ENCODE results near the gene KDM4B.
"Not testable (repeated sequence)": the region's sequence is repeated elsewhere in the genome, so short reads cannot be mapped to it uniquely, and the experiment has no call there.

Gene KDM4B

DNA sequence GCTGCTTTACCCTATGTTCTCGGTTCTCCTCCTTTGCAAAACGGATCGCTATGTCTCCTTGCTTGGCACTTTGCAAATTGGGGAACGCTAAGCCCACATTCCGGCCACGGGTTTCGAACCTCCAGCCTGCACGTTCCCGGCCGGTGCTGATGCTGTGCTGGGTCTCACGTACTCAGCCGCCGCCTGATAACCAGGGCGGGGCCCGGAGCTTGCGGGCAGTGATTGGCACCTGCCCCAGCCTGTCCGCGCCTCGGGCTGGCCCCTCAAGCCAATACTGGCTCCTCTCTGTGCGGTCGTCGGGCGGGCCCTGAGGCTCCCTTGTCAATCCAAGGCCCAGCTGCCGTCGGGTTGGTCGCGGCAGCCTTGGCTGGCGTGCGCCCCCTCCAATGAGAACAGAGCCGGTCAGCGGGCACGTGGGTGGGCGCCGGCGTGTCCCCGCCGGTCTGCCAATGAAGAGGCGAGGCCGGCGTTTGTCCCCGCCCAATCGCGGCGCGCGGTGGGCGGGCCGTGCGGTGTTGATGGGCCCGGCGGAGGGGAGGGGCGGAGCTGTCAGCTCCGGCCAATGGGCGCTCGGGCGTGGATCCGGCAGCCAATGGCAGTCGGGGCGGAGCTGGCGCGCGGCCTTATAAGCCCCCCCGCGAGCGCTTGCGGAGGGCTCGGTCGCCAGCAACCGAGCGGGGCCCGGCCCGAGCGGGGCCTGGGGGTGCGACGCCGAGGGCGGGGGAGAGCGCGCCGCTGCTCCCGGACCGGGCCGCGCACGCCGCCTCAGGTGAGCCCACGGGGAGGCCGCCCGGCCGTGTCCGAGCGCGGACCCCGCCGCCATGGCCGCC is at the start of gene KDM4B:
Gene KDM4B, plus strand, starts transcription at position 652 of the 830 bp plus-strand sequence. CDS start 63,778 bp downstream, outside the sequence.
- peak; percentile 96 to 98 for DNase-seq (ENCODE audit: low read depth in 2 of 2)

DNA sequence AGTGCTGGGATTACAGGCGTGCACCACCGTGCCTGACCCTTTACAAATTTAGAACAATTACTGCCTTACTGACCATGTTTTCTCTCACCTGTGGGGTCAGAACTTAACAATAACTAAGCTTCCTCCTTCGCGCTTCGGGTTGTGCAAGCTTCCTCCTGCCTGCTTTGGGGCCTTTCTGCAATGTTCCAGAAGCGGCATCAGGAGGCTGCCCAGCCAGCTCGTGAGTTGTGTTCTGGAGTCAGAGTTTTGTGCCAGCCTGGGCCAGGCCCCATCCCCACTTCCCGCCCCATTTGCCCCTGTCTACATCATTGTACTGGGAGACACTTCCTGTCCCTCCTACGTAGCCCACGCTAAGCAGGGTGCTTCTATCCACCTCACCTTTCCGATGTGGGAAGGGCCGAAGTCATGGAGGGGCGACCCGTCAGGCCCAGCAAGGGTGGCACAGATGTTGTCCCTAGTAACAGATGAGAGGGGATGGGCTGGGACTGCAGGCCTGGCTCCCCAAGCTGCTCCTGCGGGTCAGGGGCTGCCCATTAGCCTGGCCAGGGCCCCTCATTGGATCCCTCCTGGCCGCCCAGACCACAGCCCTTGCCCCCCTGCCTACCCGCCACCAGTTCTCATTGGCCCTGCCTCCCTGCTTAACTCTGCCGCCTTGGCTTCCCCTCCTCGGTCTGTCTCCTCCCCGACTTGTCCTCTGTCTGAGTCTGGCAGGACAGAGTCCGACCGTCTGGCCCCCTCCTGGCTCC is 46.2 kb upstream of the KDM4B start:
- no peak for DNase-seq (ENCODE audit: low read depth in 2 of 2)

DNA sequence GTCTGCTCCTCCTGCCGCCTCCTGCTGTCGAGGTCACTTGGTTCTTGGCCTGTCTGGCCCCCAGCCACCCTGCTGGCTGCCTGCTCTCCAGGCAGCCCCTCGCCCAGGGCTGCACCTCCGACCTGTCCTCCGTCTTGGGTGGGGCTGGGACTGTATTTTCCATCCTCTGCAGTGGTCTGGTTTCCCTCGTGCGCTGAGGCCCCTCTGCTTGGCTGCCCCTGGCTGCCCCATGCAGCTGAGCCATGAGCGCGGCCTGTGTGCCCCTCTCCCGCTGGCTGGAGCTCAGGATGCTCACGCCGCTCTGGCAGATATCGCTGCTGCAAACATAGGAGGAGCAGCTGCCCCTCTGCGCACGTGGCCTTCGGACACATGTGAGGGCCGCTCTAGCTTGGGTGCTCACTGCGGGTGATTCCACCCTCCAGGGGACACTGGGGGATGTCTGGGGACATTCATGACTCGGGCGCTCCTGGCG is 45.6 kb upstream of the KDM4B start:
- no peak for DNase-seq (ENCODE audit: low read depth in 2 of 2)

DNA sequence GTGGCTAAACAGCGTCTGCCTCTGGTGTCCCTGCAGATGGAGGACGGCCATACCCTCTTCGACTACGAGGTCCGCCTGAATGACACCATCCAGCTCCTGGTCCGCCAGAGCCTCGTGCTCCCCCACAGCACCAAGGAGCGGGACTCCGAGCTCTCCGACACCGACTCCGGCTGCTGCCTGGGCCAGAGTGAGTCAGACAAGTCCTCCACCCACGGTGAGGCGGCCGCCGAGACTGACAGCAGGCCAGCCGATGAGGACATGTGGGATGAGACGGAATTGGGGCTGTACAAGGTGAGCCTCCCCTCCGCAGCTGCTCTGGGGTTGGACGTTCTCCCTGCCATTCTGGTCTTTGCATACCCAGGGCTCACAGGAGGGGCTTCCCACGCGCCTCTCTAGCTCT is 39.7 kb upstream of the KDM4B start:
- no peak for DNase-seq (ENCODE audit: low read depth in 2 of 2)

GRCh38 chr19:4930664-4931063 is 38.2 kb upstream of the KDM4B start:
- no peak for DNase-seq (ENCODE audit: low read depth in 2 of 2)

DNA sequence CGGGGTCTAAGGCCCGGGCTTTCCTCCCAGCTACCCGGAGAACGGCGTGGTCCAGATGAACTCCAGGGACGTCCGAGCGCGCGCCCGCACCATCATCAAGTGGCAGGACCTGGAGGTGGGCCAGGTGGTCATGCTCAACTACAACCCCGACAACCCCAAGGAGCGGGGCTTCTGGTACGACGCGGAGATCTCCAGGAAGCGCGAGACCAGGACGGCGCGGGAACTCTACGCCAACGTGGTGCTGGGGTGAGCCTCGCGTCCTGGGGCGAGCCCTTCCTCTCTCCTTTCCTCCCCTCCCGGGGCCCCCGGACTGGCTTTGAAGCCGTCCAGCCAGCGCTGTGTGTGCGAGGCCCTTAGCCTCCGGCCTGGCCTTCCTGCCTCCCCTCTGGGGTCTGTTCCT is 36.2 kb upstream of the KDM4B start:
- DNase-seq (ENCODE audit: low read depth in 2 of 2): no peak

DNA sequence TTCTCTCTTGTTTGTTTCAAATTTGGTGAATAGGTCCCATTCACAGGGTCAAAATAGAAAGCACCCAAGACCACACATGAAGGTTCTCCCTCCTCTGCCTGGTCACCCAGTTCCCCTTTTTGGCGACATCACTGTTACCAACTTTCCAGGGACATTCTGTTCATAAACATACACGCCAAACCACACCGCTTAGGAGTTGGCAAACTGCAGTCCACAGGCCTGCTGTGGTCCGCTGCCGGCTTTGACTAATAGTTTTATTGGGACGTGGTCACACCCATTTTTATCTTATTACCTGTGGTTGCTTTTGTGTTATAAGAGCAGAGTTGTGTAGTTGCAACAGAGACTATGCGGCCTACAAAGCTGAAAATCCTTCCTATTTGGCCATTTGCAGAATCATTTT is 35.4 kb upstream of the KDM4B start:
- DNase-seq (ENCODE audit: low read depth in 2 of 2): no peak

DNA sequence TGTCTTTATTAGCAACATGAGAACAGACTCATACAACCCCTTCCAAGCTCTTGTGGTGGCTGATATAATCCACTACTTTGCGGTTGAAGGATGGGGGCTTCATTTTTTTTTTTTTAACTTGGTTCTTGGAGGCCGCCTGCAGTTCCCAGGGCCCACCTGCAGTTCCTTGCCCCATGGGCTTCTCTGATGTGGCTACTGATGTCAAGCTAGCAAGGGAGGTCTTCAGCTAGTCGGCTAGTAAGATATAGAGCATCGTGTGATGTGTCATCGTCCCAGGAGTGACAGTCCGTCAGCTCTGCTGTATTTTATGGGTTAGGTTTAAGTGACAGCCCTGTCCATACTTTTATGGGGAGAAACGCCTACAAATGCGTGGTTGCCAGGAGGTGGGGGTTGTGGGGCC is 33.5 kb upstream of the KDM4B start:
- DNase-seq (ENCODE audit: low read depth in 2 of 2): no peak

- DNase-seq (ENCODE audit: low read depth in 2 of 2): no peak
Measured at GRCh38 chr19:4937060-4937459, 31.9 kb upstream of the KDM4B start.

GRCh38 chr19:4938461-4938860 is 30.5 kb upstream of the KDM4B start:
- DNase-seq (ENCODE audit: low read depth in 2 of 2): not testable (repeated sequence)

GRCh38 chr19:4939466-4939865 is 29.4 kb upstream of the KDM4B start:
- no peak for DNase-seq (ENCODE audit: low read depth in 2 of 2)

DNA sequence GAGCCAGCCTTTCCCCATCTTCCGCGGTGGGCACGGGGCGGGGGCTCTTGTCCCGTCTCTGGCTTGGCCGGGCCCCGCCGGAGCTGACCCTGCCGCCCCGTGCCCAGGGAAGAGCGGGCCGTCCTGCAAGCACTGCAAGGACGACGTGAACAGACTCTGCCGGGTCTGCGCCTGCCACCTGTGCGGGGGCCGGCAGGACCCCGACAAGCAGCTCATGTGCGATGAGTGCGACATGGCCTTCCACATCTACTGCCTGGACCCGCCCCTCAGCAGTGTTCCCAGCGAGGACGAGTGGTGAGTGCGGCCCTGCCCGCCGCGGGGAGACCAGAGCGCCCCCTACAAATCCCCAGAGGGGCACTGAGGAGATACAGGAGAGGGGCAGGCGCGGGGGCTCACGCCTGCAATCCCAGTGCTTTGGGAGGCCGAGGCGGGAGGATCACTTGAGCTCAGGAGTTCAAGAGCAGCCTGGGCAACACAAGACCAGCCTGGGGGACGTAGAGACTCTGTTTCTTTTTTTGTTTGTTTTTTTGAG is 27.2 kb upstream of the KDM4B start:
- not testable (repeated sequence) for DNase-seq (ENCODE audit: low read depth in 2 of 2)

DNA sequence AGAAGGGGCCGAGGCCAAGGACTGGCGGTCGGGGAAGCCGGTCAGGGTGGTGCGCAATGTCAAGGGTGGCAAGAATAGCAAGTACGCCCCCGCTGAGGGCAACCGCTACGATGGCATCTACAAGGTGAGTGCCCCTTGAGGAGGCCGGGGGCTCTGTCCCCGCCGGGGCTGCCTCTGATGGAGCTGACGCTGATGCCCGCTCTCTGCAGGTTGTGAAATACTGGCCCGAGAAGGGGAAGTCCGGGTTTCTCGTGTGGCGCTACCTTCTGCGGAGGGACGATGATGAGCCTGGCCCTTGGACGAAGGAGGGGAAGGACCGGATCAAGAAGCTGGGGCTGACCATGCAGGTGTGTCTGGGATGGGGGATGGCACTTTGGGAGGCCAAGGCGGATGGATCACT is 18.3 kb upstream of the KDM4B start:
- not testable (repeated sequence) for DNase-seq (ENCODE audit: low read depth in 2 of 2)

- DNase-seq (ENCODE audit: low read depth in 2 of 2): no peak
Measured at GRCh38 chr19:4951656-4952055, 17.3 kb upstream of the KDM4B start.

GRCh38 chr19:4952945-4953344 is 16.0 kb upstream of the KDM4B start:
- no peak for DNase-seq (ENCODE audit: low read depth in 2 of 2)

- not testable (repeated sequence) for DNase-seq (ENCODE audit: low read depth in 2 of 2)
Measured at GRCh38 chr19:4954320-4955149, 14.4 kb upstream of the KDM4B start.

DNA sequence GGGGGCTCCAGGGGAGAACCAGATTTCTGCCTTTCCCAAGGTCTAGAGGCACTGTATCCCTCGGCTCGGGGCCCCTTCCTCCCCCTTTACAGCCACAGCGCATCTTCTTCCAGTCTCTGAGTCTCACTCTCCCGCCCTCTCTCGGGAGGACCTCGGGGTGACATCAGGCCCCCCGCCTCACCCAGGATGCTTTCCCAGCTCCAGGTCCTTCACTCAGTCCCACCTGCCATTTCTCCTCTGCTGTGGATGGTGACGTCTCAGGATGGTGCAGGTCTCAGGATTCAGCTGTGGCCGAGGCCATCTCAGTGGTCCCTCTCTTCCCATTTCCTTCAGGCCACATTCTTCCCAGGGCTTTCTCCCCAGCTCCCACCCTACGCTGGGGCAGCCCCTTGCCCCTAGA is 13.6 kb upstream of the KDM4B start:
- no peak for DNase-seq (ENCODE audit: low read depth in 2 of 2)

DNA sequence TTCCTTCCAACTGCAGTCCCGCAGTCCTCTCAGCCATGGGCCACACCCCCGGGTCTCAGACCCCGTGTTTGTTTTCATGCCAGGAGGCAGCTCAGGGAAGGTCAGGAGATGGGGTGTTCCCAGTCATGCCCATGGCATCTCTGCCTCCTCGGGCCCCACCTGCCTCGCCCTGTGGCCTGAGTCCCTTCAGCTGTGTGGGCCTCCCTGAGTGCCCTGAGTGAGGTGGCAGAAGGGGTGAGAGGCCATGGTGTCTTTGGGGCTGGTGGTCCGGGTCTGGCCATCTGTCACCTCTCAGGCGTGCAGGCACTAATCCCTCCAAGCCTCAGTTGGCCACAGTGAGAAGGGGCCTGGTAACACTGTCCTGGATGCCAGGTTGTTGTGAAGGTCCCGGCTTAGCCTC is 10.9 kb upstream of the KDM4B start:
- no peak for DNase-seq (ENCODE audit: low read depth in 2 of 2)

DNA sequence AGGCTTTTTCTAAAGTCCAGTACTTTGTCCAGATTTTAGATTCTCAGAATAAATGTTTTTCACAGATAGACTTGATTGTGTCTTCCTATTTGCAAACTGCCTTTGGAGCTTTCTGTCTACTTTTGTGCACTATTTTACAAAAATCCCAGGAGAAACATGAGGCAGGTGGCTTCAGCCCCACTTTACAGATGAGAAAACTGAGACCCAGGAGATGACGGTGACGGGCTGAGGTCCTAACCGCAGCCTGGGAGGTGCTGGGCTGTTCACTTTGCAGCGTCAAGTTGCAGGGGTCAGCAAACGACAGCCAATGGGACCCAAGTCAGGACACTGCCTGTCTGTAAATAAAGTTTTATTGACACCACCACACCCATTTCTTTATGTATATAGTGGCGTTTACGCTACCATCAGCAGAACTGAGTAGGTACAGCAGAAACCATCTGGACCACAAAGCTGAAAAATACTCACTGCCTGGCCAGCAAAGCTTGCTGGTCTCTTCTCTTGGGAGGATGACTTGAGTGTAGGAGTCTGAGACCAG is 6.8 kb upstream of the KDM4B start:
- DNase-seq (ENCODE audit: low read depth in 2 of 2): no peak

- DNase-seq (ENCODE audit: low read depth in 2 of 2): no peak
Measured at GRCh38 chr19:4965061-4965460, 3.9 kb upstream of the KDM4B start.

DNA sequence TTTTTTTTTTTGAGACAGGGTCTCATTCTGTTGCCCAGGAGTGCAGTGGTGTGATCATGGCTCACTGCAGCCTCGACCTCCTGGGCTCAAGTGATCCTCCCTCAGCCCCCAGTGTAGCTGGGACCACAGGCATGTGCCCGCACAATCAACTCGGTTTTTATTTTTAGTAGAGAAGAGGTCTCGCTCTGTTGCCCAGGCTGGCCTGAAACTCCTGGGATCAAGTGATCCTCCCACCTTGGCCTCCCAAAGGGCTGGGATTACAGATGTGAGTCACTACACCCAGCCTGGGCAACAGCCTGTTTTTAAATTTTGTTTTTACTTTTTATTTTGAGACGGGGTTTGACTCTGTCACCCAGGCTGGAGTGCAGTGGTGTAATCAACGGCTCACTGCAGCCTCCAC is 2.3 kb upstream of the KDM4B start:
- no peak for DNase-seq (ENCODE audit: low read depth in 2 of 2)
